Mucosa of descending colon (tissue), 3 donors: ENCODE data around the gene CMTR2. TPM values are rescaled to one million over a fixed set of nuclear protein-coding genes. Genes with fewer than 3 reads are reported as not detected.

Experiments
- ATAC-seq: fragments of 200-7000 bp; cut with Tn5 transposase; one replicate; pipeline ENCODE4 v1.9.1; 2020; ENCODE audit warnings: mild to moderate bottlenecking, moderate library complexity
- DNase-seq, 3 donors: peaks; one replicate each; pipeline ENCODE4 v3.0.0-alpha.2; 2020
- H3K36me3 ChIP-seq: fragments of 200-600 bp; one replicate; pipeline ENCODE4 v1.8.0; 2021; ENCODE audit warnings: low read depth, mild to moderate bottlenecking
- H3K4me1 ChIP-seq: fragments of 200-600 bp; one replicate; pipeline ENCODE4 v1.8.0; 2021; ENCODE audit warnings: low read depth, mild to moderate bottlenecking
- H3K4me3 ChIP-seq: fragments of 200-600 bp; one replicate; pipeline ENCODE4 v1.8.0; 2021; ENCODE audit warnings: mild to moderate bottlenecking
- H3K9me3 ChIP-seq: fragments of 200-600 bp; one replicate; pipeline ENCODE4 v1.8.0; 2021; ENCODE audit warnings: mild to moderate bottlenecking
- intact Hi-C, 2 donors: fragments of 100-400 bp; cut with DNase I in 1 of 2; cut with micrococcal nuclease in 1 of 2; formaldehyde crosslinking; loops; one replicate each; pipeline versions ENCODE4 v1.11.0 to v1.11.1; 2022; cut with DNase I, micrococcal nuclease
- total RNA-seq, 3 donors: library from RNA; stranded (reverse); fragmentation: NEBNext Ultra II Directional in 2 of 3; extraction: Animal tissue kit (Norgen Biotek cat#: 25700) in 2 of 3; gene quantifications; one replicate each; pipeline versions ENCODE4 v1.2.1 to v1.2.4, GENCODE V29; 2021 to 2023
- TF ChIP-seq, protein P1 (sequence below): fragments of 200-600 bp; IDR thresholded peaks from one replicate; pipeline ENCODE4 v1.8.0; 2022; ENCODE audit warnings: antibody characterized with exemption, mild to moderate bottlenecking
- donor health status: DM: no; HTN: no; CAD: no; lungs with moderate emphysema.
- donor health status: DM: no; HTN: no; CAD: no.
- donor health status: DM: no; HTN: yes; CAD: no.

The CMTR2 gene
- total RNA-seq, 3 donors from 2014 or later = 17.8 to 20.2 (median 19.8) TPM

- no peaks in the 10 kb centered on the region for H3K9me3 ChIP-seq
- TF ChIP-seq, protein P1, sequence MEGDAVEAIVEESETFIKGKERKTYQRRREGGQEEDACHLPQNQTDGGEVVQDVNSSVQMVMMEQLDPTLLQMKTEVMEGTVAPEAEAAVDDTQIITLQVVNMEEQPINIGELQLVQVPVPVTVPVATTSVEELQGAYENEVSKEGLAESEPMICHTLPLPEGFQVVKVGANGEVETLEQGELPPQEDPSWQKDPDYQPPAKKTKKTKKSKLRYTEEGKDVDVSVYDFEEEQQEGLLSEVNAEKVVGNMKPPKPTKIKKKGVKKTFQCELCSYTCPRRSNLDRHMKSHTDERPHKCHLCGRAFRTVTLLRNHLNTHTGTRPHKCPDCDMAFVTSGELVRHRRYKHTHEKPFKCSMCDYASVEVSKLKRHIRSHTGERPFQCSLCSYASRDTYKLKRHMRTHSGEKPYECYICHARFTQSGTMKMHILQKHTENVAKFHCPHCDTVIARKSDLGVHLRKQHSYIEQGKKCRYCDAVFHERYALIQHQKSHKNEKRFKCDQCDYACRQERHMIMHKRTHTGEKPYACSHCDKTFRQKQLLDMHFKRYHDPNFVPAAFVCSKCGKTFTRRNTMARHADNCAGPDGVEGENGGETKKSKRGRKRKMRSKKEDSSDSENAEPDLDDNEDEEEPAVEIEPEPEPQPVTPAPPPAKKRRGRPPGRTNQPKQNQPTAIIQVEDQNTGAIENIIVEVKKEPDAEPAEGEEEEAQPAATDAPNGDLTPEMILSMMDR = no peak
- no peak for DNase-seq
- no peak overlapping the region for H3K4me3 ChIP-seq
- no peak for ATAC-seq
- intact Hi-C loops = no loop called here
- H3K36me3 ChIP-seq = no peaks in the 10 kb centered on the region
- H3K4me1 ChIP-seq = no peaks in the 10 kb centered on the region
Observed at GRCh38 chr16:71242036-71242435, 47.2 kb downstream of the CMTR2 start.

Other genes with a start within 250 kb of the CMTR2 start
- gene HYDIN, start 58.7 kb downstream of the CMTR2 start, total RNA-seq = 1 to 10 TPM in 2 of 3 donors, under 1 TPM in 1; 0.80 to 2.3 (median 1.5) TPM
- 1 to 10 TPM; 1.2 to 9.5 (median 4.2) TPM for gene CALB2, start 69.3 kb upstream of the CMTR2 start, total RNA-seq
- gene TLE7, start 152.7 kb upstream of the CMTR2 start, total RNA-seq = not detected
- gene ZNF23, start 172.8 kb upstream of the CMTR2 start, total RNA-seq = 1 to 10 TPM; 6.6 to 9.5 (median 6.7) TPM
- gene ZNF19, start 199.9 kb upstream of the CMTR2 start, total RNA-seq = 1 to 10 TPM; 7.4 to 8.5 (median 7.8) TPM
- not detected for gene CHST4, start 237.0 kb upstream of the CMTR2 start, total RNA-seq